Measurements from ENCODE around the gene CD6.

DNA sequence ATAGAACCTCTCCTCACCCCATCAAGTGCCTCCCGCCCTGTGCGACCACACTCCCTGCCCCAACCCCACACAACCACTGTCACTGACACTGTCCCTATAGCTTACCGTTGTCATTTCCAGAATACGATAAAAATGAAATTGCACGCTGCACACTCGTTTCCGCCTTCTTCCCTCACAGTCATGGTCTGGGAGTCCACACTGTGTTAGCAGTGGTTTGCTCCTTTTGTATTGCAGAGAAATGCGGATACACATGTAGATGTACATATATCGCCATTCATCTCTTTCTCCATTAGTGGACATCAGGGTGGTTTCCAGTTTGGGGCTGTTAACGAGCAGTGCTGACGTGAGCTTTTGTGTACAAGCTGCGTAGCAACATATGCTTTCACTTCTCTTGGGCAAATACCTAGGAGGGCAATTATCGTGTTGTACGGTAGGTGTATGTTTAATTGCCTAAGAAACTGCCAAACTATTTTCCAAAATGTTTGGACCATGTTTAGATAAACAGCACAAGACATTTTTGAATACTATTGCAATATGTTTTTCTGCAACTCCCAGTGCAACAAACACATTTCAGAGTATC lies 71.6 kb downstream of the CD6 start:
- TF ChIP-seq STAT1 (conservative IDR thresholded peaks at IDR 0.05) (no peak), JUND (IDR thresholded peaks at IDR 0.05; ENCODE audit: low read depth, low read length) (no peak), RELA (IDR thresholded peaks at IDR 0.05; ENCODE audit: borderline replicate concordance, partially characterized antibody) (peak; percentile 64), HDAC2 (IDR thresholded peaks at IDR 0.05) (no peak), TAF1 (IDR thresholded peaks at IDR 0.05; ENCODE audit: borderline replicate concordance, low read depth, low read length) (no peak; the same call in 1 of the 2 replicates), POLR2A (IDR thresholded peaks at IDR 0.05; ENCODE audit: low read depth, low read length) (0 out of 2 replicates have a peak, but pooled peaks have one; percentile 34)
- TF ChIP-seq, protein P1, sequence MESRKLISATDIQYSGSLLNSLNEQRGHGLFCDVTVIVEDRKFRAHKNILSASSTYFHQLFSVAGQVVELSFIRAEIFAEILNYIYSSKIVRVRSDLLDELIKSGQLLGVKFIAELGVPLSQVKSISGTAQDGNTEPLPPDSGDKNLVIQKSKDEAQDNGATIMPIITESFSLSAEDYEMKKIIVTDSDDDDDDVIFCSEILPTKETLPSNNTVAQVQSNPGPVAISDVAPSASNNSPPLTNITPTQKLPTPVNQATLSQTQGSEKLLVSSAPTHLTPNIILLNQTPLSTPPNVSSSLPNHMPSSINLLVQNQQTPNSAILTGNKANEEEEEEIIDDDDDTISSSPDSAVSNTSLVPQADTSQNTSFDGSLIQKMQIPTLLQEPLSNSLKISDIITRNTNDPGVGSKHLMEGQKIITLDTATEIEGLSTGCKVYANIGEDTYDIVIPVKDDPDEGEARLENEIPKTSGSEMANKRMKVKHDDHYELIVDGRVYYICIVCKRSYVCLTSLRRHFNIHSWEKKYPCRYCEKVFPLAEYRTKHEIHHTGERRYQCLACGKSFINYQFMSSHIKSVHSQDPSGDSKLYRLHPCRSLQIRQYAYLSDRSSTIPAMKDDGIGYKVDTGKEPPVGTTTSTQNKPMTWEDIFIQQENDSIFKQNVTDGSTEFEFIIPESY (IDR thresholded peaks at IDR 0.05) = no peak
- TF ChIP-seq, protein P2, sequence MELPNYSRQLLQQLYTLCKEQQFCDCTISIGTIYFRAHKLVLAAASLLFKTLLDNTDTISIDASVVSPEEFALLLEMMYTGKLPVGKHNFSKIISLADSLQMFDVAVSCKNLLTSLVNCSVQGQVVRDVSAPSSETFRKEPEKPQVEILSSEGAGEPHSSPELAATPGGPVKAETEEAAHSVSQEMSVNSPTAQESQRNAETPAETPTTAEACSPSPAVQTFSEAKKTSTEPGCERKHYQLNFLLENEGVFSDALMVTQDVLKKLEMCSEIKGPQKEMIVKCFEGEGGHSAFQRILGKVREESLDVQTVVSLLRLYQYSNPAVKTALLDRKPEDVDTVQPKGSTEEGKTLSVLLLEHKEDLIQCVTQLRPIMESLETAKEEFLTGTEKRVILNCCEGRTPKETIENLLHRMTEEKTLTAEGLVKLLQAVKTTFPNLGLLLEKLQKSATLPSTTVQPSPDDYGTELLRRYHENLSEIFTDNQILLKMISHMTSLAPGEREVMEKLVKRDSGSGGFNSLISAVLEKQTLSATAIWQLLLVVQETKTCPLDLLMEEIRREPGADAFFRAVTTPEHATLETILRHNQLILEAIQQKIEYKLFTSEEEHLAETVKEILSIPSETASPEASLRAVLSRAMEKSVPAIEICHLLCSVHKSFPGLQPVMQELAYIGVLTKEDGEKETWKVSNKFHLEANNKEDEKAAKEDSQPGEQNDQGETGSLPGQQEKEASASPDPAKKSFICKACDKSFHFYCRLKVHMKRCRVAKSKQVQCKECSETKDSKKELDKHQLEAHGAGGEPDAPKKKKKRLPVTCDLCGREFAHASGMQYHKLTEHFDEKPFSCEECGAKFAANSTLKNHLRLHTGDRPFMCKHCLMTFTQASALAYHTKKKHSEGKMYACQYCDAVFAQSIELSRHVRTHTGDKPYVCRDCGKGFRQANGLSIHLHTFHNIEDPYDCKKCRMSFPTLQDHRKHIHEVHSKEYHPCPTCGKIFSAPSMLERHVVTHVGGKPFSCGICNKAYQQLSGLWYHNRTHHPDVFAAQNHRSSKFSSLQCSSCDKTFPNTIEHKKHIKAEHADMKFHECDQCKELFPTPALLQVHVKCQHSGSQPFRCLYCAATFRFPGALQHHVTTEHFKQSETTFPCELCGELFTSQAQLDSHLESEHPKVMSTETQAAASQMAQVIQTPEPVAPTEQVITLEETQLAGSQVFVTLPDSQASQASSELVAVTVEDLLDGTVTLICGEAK (IDR thresholded peaks at IDR 0.05; ENCODE audit: borderline replicate concordance) = no peak
- TF ChIP-seq, protein P3, sequence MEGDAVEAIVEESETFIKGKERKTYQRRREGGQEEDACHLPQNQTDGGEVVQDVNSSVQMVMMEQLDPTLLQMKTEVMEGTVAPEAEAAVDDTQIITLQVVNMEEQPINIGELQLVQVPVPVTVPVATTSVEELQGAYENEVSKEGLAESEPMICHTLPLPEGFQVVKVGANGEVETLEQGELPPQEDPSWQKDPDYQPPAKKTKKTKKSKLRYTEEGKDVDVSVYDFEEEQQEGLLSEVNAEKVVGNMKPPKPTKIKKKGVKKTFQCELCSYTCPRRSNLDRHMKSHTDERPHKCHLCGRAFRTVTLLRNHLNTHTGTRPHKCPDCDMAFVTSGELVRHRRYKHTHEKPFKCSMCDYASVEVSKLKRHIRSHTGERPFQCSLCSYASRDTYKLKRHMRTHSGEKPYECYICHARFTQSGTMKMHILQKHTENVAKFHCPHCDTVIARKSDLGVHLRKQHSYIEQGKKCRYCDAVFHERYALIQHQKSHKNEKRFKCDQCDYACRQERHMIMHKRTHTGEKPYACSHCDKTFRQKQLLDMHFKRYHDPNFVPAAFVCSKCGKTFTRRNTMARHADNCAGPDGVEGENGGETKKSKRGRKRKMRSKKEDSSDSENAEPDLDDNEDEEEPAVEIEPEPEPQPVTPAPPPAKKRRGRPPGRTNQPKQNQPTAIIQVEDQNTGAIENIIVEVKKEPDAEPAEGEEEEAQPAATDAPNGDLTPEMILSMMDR (IDR thresholded peaks at IDR 0.05 in 2 of 3, conservative IDR thresholded peaks at IDR 0.05 in 1 of 3; ENCODE audit: control insufficient read depth in 2 of 3, extremely low read depth in 1 of 3, insufficient read depth in 1 of 3, low read depth in 3 of 3, low read length in 3 of 3) = no peak
